ENCODE results near the gene SART3.

DNA sequence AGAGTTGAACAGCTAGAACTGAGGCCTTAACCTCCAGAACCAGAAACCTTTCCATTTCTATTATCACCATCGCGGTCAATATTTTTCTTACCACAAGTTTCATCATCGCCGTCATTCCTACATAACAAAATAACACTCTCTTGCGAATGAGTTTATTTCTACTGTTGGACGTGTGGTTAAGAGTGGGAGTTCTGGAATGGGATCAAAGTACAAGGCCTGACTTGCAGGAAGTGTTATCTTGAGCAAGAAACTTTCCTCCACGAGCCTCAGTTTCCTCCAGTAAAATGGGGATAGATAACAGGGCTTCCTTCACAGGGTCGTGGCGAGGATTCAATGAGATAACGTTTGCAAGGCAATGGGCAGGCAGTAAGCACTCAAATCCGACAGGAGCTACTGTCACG is 652 bp downstream of the SART3 start:
- TF ChIP-seq, protein P1, sequence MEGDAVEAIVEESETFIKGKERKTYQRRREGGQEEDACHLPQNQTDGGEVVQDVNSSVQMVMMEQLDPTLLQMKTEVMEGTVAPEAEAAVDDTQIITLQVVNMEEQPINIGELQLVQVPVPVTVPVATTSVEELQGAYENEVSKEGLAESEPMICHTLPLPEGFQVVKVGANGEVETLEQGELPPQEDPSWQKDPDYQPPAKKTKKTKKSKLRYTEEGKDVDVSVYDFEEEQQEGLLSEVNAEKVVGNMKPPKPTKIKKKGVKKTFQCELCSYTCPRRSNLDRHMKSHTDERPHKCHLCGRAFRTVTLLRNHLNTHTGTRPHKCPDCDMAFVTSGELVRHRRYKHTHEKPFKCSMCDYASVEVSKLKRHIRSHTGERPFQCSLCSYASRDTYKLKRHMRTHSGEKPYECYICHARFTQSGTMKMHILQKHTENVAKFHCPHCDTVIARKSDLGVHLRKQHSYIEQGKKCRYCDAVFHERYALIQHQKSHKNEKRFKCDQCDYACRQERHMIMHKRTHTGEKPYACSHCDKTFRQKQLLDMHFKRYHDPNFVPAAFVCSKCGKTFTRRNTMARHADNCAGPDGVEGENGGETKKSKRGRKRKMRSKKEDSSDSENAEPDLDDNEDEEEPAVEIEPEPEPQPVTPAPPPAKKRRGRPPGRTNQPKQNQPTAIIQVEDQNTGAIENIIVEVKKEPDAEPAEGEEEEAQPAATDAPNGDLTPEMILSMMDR (IDR thresholded peaks at IDR 0.05) = no peak
- TF ChIP-seq EP300 (IDR thresholded peaks at IDR 0.05) (no peak), POLR2A (IDR thresholded peaks at IDR 0.05; ENCODE audit: low read depth) (no peak), POLR2AphosphoS5 (IDR thresholded peaks at IDR 0.05) (no peak)
